Upper lobe of left lung (tissue), 6 donors: ENCODE measurements around the gene PSMD12. TPM values are rescaled to one million over a fixed set of nuclear protein-coding genes. Genes with fewer than 3 reads are reported as not detected.

Experiments used
- ATAC-seq, 2 donors: fragments of 200-7000 bp; cut with Tn5 transposase; one replicate each; pipeline ENCODE4 v1.9.1; 2022; ENCODE audit warnings: mild to moderate bottlenecking in 2 of 2, moderate library complexity in 2 of 2; ENCODE audit not compliant: low FRiP score in 2 of 2
- DNase-seq, 2 donors: peaks; one replicate each; pipeline ENCODE4 v3.0.0-alpha.2; 2019 to 2020
- H3K27ac ChIP-seq, 4 donors: fragments of 200-600 bp; sonication (generic); one replicate each; pipeline ENCODE4 v1.5.1; 2016 to 2019
- H3K27me3 ChIP-seq, 4 donors: fragments of 200-600 bp; sonication (generic); one replicate each; pipeline ENCODE4 v1.5.1; 2017 to 2019
- H3K36me3 ChIP-seq, 4 donors: fragments of 200-600 bp; sonication (generic); one replicate each; pipeline ENCODE4 v1.5.1; 2016 to 2019
- H3K4me1 ChIP-seq, 4 donors: fragments of 200-600 bp; sonication (generic); one replicate each; pipeline ENCODE4 v1.5.1; 2018 to 2019
- H3K4me3 ChIP-seq, 4 donors: fragments of 200-600 bp; sonication (generic); one replicate each; pipeline ENCODE4 v1.5.1; 2017 to 2019; ENCODE audit warnings: mild to moderate bottlenecking in 2 of 4, moderate library complexity in 1 of 4
- H3K9me3 ChIP-seq, 4 donors: fragments of 200-600 bp; sonication (generic); one replicate each; pipeline ENCODE4 v1.5.1; 2018 to 2019
- EP300 ChIP-seq, 4 donors: sonication (generic); formaldehyde crosslinking; IDR thresholded peaks; one replicate each; pipeline ENCODE4 v1.5.1; 2017; ENCODE audit warnings: antibody characterized with exemption in 4 of 4, control low read depth in 2 of 4
- POLR2A ChIP-seq, 4 donors: fragments of 450-650 bp; IDR thresholded peaks; one replicate each; pipeline ENCODE4 v1.5.1; 2016 to 2017; ENCODE audit warnings: antibody characterized with exemption in 4 of 4, mild to moderate bottlenecking in 2 of 4
- POLR2AphosphoS5 ChIP-seq, 2 donors: sonication (generic); formaldehyde crosslinking; IDR thresholded peaks; one replicate each; pipeline ENCODE4 v1.5.1; 2017; ENCODE audit warnings: antibody characterized with exemption in 2 of 2
- WGBS, 2 donors: methylation state at CpG; one replicate each; pipeline ENCODE4 v1.1.5; 2017 to 2018; 5-methylcytosine and 5-hydroxymethylcytosine counted together
- total RNA-seq, 6 donors: library from RNA; depleted of rRNA in 4 of 6; stranded (reverse); fragments of >200 nt in 4 of 6; gene quantifications; one replicate each; pipeline versions ENCODE4 v1.1.0 to v1.2.1, GENCODE V29; 2016 to 2021
- TF ChIP-seq, protein P1 (sequence below), 6 experiments: fragments of 450-650 bp in 4 of 6; fragments of 200-600 bp in 2 of 6; sonication (generic) in 2 of 6; IDR thresholded peaks; one replicate each; pipeline ENCODE4 v1.5.1; 2016 to 2019; ENCODE audit warnings: antibody characterized with exemption in 6 of 6
- donor health status: DM: no; HTN: no; CAD: no; lungs with moderate emphysema.
- donor health status: DM: no; HTN: yes; CAD: no; lungs with severe emphysema.

Gene PSMD12
- total RNA-seq, 6 donors from 2014 or later = 11.9 to 36.9 (median 29.8) TPM

DNA sequence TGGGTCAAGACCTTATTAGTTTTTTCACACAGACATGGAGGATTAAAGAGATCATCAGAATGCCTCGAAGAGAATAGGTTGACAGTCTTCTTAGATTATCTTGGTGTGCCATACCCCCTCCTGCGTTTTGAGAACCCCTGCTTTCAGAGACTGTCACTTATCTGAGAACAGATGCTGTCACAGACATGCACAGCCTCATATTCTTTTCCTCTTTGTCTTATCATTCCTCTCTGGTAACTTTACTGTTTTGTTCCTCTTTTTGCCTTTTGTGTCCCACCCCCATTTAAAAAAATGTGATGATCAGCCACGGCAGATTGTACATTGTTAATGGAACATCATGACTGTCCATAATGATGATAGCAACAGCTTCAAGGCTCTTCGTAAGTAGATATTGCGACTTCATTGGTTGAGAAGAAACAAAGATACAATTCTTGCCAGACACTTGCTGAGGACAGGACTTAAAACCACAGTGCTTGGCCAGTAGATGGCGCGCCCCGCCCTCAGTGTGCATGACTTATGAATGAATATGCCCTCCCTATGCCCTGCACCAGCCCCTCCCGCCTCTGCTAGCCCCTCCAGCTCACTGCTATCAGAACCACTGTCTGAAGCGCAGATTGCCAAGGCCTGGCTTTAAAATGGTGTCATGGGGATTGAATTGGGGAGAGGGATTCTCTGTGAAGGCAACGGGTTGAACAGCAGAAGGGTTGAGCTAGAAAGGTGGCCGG lies 8.1 kb upstream of the PSMD12 start:
- H3K27ac ChIP-seq = no peak overlapping the region
- WGBS, 2 donors = 19 to 27% methylated on average over 10 to 12 of the region's 12 CpGs
- peak; percentile 63 to 81 for ATAC-seq

DNA sequence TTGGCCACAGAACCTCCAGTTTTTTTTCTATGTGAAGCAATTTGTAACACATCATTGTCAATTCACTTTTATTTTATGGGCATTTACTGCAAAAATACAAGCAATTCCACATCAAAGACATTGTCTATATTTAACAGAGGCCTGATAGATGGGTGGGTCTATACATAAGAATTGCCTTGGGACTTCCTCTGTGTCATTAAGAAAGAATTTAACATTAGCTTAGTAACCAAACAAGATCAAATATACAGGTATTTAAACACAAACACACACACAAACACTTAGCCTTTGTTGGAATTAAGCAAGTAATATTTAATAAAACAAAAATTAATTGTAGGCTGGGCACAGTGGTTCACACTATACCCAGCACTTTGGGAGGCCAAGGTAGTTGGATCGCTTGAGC lies 6.4 kb upstream of the PSMD12 start:
- H3K4me1 ChIP-seq = peaks cover 9 to 20% (median 11%) of the 10 kb centered on the region in 4 donors
- no peaks in the 10 kb centered on the region for H3K36me3 ChIP-seq
- ATAC-seq (no peak), DNase-seq (no peak)
- no peak for TF ChIP-seq POLR2AphosphoS5 (IDR thresholded peaks at IDR 0.05)
- TF ChIP-seq POLR2A (IDR thresholded peaks at IDR 0.05) = no peak
- TF ChIP-seq EP300 (IDR thresholded peaks at IDR 0.05) = no peak
- TF ChIP-seq, protein P1, sequence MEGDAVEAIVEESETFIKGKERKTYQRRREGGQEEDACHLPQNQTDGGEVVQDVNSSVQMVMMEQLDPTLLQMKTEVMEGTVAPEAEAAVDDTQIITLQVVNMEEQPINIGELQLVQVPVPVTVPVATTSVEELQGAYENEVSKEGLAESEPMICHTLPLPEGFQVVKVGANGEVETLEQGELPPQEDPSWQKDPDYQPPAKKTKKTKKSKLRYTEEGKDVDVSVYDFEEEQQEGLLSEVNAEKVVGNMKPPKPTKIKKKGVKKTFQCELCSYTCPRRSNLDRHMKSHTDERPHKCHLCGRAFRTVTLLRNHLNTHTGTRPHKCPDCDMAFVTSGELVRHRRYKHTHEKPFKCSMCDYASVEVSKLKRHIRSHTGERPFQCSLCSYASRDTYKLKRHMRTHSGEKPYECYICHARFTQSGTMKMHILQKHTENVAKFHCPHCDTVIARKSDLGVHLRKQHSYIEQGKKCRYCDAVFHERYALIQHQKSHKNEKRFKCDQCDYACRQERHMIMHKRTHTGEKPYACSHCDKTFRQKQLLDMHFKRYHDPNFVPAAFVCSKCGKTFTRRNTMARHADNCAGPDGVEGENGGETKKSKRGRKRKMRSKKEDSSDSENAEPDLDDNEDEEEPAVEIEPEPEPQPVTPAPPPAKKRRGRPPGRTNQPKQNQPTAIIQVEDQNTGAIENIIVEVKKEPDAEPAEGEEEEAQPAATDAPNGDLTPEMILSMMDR (IDR thresholded peaks at IDR 0.05) = no peak
- H3K27ac ChIP-seq = no peak overlapping the region
- 92 to 96% methylated on average over 1 of the region's 1 CpG for WGBS, 2 donors
- H3K4me3 ChIP-seq = no peak overlapping the region
- no peaks in the 10 kb centered on the region for H3K9me3 ChIP-seq
- no peaks in the 10 kb centered on the region for H3K27me3 ChIP-seq

More for the DNA sequence above, 8.1 kb upstream of the PSMD12 start:
- no peak overlapping the region for H3K4me3 ChIP-seq
- peak; percentile 88 to 94 for DNase-seq
- peaks cover 10 to 20% (median 17%) of the 10 kb centered on the region in 4 donors for H3K4me1 ChIP-seq
- H3K36me3 ChIP-seq = no peaks in the 10 kb centered on the region
- no peaks in the 10 kb centered on the region for H3K9me3 ChIP-seq
- H3K27me3 ChIP-seq = no peaks in the 10 kb centered on the region
- TF ChIP-seq POLR2A (IDR thresholded peaks at IDR 0.05) = no peak
- TF ChIP-seq, protein P1 (IDR thresholded peaks at IDR 0.05) = peak; percentile 68 to 81 (median 74)

DNA sequence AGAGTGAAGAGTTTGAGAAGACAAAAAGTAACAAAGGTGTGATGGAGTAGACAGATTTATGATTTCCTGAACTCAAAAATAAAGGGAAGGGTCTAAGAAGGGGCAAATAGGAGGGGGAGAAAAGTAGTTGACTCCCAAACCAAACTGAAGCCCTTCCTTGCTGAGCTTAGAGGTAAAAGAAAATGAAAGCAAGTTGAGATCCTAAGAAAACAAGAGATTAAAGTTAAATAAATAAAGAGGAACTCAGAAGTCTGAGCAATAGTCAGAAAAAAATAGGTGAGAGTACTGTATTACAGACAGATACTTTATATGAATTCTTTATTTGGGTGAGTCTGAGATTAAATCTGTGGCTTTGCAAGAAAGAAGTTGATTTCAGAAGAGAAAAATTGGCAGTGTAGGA lies 3.3 kb upstream of the PSMD12 start:
- Histone ChIP-seq H3K27me3 (no peaks in the 10 kb centered on the region), H3K27ac (no peak overlapping the region), H3K36me3 (no peaks in the 10 kb centered on the region), H3K4me3 (no peak overlapping the region), H3K9me3 (no peaks in the 10 kb centered on the region), H3K4me1 (peaks cover 7 to 17% (median 10%) of the 10 kb centered on the region in 4 donors)
- DNase-seq (no peak), ATAC-seq (no peak)
- TF ChIP-seq EP300 (IDR thresholded peaks at IDR 0.05) = no peak
- no peak for TF ChIP-seq POLR2AphosphoS5 (IDR thresholded peaks at IDR 0.05)
- TF ChIP-seq, protein P1 (IDR thresholded peaks at IDR 0.05) = no peak
- TF ChIP-seq POLR2A (IDR thresholded peaks at IDR 0.05) = no peak

DNA sequence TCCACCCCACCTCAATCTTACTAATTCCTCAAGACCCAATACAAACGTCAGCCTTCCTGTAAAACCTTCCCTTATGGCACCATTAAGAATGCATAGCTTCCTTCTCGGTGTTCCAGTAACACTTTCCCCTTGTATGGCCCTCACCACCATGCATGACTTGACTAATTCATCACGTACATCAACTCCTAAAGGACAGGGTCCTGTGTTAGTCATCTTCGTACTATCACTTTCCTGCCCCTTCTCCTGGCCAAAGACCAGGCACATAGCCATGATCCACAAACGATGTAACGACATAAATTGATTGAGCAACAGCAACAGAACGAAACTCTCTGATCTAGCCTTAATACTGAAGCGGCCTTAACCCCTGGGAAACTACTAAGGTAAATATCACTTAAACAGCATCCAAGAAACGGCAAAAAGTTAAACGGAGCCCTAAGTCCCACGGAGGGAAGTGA lies 612 bp downstream of the PSMD12 start:
- ATAC-seq (peak; percentile 4 to 56), DNase-seq (no peak)
- Histone ChIP-seq H3K27ac (peak overlapping the region; percentile 93 to 97 (median 96)), H3K4me3 (peak overlapping the region; percentile 82 to 88 (median 84)), H3K9me3 (no peaks in the 10 kb centered on the region), H3K4me1 (peaks cover 33 to 56% (median 41%) of the 10 kb centered on the region in 4 donors), H3K36me3 (peaks cover 0 to 5% (median 0%) of the 10 kb centered on the region in 4 donors), H3K27me3 (no peaks in the 10 kb centered on the region)
- WGBS, 2 donors = 0 to 1% methylated on average over 11 of the region's 11 CpGs
- TF ChIP-seq POLR2A (IDR thresholded peaks at IDR 0.05) = no peak
- peak in 1 of 2 donors; percentile 17 for TF ChIP-seq POLR2AphosphoS5 (IDR thresholded peaks at IDR 0.05)

DNA sequence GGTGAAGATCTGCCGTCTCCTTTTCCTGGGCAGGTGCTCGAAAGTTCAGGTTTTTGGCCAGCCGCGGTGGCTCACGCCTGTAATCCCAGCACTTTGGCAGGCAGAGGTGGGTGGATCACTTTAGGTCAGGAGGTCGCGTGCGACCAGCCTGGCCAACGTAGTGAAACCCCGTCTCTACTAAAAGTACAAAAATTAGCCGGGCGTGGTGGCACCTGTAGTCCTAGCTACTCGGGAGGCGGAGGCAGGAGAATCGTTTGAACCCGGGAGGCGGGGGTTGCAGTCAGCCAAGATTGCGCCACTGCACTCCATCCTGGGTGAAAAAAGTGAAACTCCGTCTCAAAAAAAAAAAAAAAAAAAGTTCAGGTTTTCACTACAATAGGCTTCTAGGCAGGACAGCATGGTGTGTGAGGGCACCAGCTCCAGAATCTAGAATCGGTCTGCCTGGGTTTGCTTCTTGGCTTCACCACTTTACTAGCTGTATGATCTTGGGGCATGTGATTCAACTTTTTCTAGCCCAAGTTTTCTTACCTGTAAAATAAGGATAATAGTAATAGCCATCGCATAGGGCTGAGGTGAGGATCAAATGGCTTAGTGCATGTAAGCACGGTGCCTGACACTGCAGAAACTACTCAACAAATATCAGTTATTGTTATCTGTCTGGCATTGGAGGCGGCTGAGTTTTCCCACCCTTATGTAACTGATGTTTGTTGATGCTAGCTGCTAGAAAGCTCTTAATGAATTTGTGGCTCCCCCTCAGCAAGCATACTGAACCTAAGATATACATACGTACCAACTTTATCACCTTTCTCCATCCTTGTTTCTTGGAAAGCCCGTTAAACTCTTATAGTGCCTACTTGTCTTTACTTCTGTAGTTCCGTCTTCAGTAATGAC lies 1.3 kb downstream of the PSMD12 start:
- WGBS, 2 donors = 59 to 65% methylated on average over 26 of the region's 26 CpGs
- peaks cover 39 to 63% (median 45%) of the 10 kb centered on the region in 4 donors for H3K4me1 ChIP-seq

More for the DNA sequence above, 1.3 kb downstream of the PSMD12 start:
- TF ChIP-seq POLR2A (IDR thresholded peaks at IDR 0.05) = no peak
- TF ChIP-seq, protein P1 (IDR thresholded peaks at IDR 0.05) = no peak
- no peak for TF ChIP-seq POLR2AphosphoS5 (IDR thresholded peaks at IDR 0.05)
- no peak for TF ChIP-seq EP300 (IDR thresholded peaks at IDR 0.05)
- Histone ChIP-seq H3K9me3 (no peaks in the 10 kb centered on the region), H3K27ac (peak overlapping the region; percentile 93 to 97 (median 96)), H3K4me3 (peak overlapping the region; percentile 82 to 88 (median 84)), H3K36me3 (peaks cover 0 to 11% (median 2%) of the 10 kb centered on the region in 4 donors), H3K27me3 (no peaks in the 10 kb centered on the region)
- ATAC-seq (no peak), DNase-seq (no peak)
